Neural cell (in vitro differentiated cells): ENCODE data around the gene CCDC82.

Experiments
- CTCF ChIP-seq: fragments of 450-650 bp; IDR thresholded peaks from 2 replicates; pipeline ENCODE4 v1.5.1; 2014; ENCODE audit warnings: antibody characterized with exemption, mild to moderate bottlenecking, moderate library complexity; ENCODE audit not compliant: poor library complexity, severe bottlenecking
- EZH2 ChIP-seq: fragments of 200-600, 300-800 bp; shearing (Covaris generic), sonication (generic); IDR thresholded peaks from 2 replicates; pipeline ENCODE4 v1.6.1; 2014; ENCODE audit warnings: antibody characterized with exemption, low read length, borderline replicate concordance, mild to moderate bottlenecking; ENCODE audit not compliant: insufficient read depth, poor library complexity, severe bottlenecking
- SMC3 ChIP-seq: fragments of 450-650 bp; conservative IDR thresholded peaks from 2 replicates; pipeline ENCODE4 v1.6.1; 2014; ENCODE audit warnings: antibody characterized with exemption, mild to moderate bottlenecking, moderate library complexity; ENCODE audit not compliant: poor library complexity
- TAF1 ChIP-seq: IDR thresholded peaks from 2 replicates; pipeline ENCODE4 v1.6.1; 2012; ENCODE audit warnings: low read depth

GRCh38 chr11:96356848-96357247 is 32.9 kb downstream of the CCDC82 start:
- TF ChIP-seq EZH2: no peak
- no peak for TF ChIP-seq CTCF
- TF ChIP-seq TAF1: no peak
- no peak for TF ChIP-seq SMC3
